NCI-H345 treated with DMSO at 0.1 percent for 48 hours (cell line): ENCODE results near the gene GPD1.
"Not testable (repeated sequence)": the region's sequence is repeated elsewhere in the genome, so short reads cannot be mapped to it uniquely, and the experiment has no call there.

Experiments used
- DNase-seq: peaks from one replicate; lab custom pipeline; 2025; ENCODE audit not compliant: unreplicated experiment; lab: John Stamatoyannopoulos, UW

The GPD1 gene

GRCh38 chr12:50120521-50120920 is 16.7 kb downstream of the GPD1 start:
- no peak for DNase-seq

- DNase-seq, result no peak
Observed at GRCh38 chr12:50120953-50121352, 17.1 kb downstream of the GPD1 start.

GRCh38 chr12:50121641-50122040 is 17.8 kb downstream of the GPD1 start:
- no peak for DNase-seq

- no peak for DNase-seq
Observed at GRCh38 chr12:50123203-50123602, 19.4 kb downstream of the GPD1 start.

- DNase-seq, result no peak
Observed at GRCh38 chr12:50127546-50127945, 23.7 kb downstream of the GPD1 start.

GRCh38 chr12:50129290-50129689 is 25.5 kb downstream of the GPD1 start:
- DNase-seq, result no peak

- no peak for DNase-seq
Observed at GRCh38 chr12:50132505-50133135, 28.8 kb downstream of the GPD1 start.

GRCh38 chr12:50142993-50143392 is 39.2 kb downstream of the GPD1 start:
- DNase-seq, result no peak

- no peak for DNase-seq
Observed at GRCh38 chr12:50145439-50145838, 41.6 kb downstream of the GPD1 start.

- no peak for DNase-seq
Observed at GRCh38 chr12:50147281-50147680, 43.5 kb downstream of the GPD1 start.

GRCh38 chr12:50148011-50148410 is 44.2 kb downstream of the GPD1 start:
- not testable (repeated sequence) for DNase-seq

- no peak for DNase-seq
Observed at GRCh38 chr12:50149311-50149710, 45.5 kb downstream of the GPD1 start.

GRCh38 chr12:50151047-50151687 is 47.4 kb downstream of the GPD1 start:
- DNase-seq, result no peak

- DNase-seq, result not testable (repeated sequence)
Observed at GRCh38 chr12:50154947-50155346, 51.1 kb downstream of the GPD1 start.

- DNase-seq, result no peak
Observed at GRCh38 chr12:50156641-50157040, 52.8 kb downstream of the GPD1 start.

- no peak for DNase-seq
Observed at GRCh38 chr12:50157259-50157658, 53.5 kb downstream of the GPD1 start.

- no peak for DNase-seq
Observed at GRCh38 chr12:50160643-50161042, 56.8 kb downstream of the GPD1 start.
